Measurements from ENCODE around the gene HERC4.

Gene HERC4

DNA sequence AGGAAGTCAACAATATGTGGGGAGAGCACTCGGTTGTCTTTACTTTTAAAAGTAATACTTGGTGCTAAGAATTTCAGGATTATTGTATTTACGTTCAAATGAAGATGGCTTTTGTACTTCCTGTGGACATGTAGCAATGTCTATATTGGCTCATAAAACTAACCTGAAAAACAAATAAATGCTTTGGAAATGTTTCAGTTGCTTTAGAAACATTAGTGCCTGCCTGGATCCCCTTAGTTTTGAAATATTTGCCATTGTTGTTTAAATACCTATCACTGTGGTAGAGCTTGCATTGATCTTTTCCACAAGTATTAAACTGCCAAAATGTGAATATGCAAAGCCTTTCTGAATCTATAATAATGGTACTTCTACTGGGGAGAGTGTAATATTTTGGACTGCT, 157.9 kb downstream of the HERC4 start:
- TF ChIP-seq POLR2AphosphoS5 (IDR thresholded peaks at IDR 0.05; ENCODE audit: low read depth, low read length) (no peak), FOXP2 (optimal IDR thresholded peaks at IDR 0.05; ENCODE audit: borderline replicate concordance, extremely low read depth, extremely low read length, insufficient read depth) (no peak), SIN3A (IDR thresholded peaks at IDR 0.05; ENCODE audit: borderline replicate concordance, insufficient read depth, low read length) (no peak)
- TF ChIP-seq, protein P1, sequence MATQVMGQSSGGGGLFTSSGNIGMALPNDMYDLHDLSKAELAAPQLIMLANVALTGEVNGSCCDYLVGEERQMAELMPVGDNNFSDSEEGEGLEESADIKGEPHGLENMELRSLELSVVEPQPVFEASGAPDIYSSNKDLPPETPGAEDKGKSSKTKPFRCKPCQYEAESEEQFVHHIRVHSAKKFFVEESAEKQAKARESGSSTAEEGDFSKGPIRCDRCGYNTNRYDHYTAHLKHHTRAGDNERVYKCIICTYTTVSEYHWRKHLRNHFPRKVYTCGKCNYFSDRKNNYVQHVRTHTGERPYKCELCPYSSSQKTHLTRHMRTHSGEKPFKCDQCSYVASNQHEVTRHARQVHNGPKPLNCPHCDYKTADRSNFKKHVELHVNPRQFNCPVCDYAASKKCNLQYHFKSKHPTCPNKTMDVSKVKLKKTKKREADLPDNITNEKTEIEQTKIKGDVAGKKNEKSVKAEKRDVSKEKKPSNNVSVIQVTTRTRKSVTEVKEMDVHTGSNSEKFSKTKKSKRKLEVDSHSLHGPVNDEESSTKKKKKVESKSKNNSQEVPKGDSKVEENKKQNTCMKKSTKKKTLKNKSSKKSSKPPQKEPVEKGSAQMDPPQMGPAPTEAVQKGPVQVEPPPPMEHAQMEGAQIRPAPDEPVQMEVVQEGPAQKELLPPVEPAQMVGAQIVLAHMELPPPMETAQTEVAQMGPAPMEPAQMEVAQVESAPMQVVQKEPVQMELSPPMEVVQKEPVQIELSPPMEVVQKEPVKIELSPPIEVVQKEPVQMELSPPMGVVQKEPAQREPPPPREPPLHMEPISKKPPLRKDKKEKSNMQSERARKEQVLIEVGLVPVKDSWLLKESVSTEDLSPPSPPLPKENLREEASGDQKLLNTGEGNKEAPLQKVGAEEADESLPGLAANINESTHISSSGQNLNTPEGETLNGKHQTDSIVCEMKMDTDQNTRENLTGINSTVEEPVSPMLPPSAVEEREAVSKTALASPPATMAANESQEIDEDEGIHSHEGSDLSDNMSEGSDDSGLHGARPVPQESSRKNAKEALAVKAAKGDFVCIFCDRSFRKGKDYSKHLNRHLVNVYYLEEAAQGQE (IDR thresholded peaks at IDR 0.05; ENCODE audit: insufficient read depth in 1 of 2, low read depth in 2 of 2, low read length in 2 of 2): no peak

DNA sequence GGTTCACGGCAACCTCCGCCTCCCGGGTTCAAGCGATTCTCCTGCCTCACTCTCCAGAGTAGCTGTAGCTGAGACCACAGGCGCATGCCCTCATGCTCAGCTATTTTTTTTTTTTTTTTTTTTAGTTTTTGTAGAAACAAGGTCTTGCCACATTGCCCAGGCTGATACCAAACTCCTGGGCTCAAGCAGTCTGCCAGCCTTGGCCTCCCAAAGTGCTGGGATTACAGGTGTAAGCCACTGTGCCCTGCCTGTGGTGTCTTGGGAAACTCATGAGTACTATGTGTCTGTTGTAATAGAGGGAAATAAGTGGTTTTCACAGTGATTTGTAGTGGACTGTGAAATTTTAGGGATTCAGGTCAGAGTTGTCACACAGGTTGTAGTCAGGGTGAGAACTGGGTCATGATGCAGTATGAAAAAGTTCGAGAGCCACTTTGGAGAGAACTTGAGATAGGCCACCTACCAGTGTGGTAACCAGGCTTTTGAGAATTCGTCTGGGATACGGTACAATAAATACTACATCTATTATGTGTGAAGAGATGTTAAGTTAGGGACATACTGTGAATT, 160.2 kb downstream of the HERC4 start:
- TF ChIP-seq TAF1 (IDR thresholded peaks at IDR 0.05; ENCODE audit: borderline replicate concordance, insufficient read depth, low read length) (no peak), POLR2AphosphoS5 (IDR thresholded peaks at IDR 0.05; ENCODE audit: low read depth, low read length) (no peak), FOXP2 (optimal IDR thresholded peaks at IDR 0.05; ENCODE audit: borderline replicate concordance, extremely low read depth, extremely low read length, insufficient read depth) (no peak), SIN3A (IDR thresholded peaks at IDR 0.05; ENCODE audit: borderline replicate concordance, insufficient read depth, low read length) (no peak)
- TF ChIP-seq, protein P1 (IDR thresholded peaks at IDR 0.05; ENCODE audit: insufficient read depth in 1 of 2, low read depth in 2 of 2, low read length in 2 of 2): no peak

DNA sequence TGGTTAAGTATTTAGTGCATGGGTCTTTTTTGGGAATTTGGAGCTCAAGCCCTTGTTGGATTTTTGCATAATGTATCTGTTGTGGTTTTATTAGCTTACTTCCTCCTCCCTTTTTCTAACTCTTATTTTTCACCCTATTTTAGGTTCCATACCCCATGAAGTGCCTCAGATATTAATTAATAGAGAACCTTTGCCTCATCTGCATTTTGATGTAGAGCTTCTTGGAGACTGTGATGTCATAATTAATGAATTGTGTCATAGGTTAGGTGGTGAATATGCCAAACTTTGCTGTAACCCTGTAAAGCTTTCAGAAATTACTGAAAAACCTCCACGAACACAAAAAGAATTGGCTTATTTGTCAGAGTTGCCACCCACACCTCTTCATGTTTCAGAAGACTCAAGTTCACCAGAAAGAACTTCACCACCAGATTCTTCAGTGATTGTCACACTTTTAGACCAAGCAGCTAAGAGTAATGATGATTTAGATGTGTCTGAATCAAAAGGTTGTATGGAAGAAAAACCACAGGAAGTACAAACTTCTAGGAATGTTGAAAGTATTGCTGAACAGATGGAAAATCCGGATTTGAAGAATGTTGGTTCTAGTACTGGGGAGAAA, 162.6 kb downstream of the HERC4 start:
- TF ChIP-seq SIN3A (IDR thresholded peaks at IDR 0.05; ENCODE audit: borderline replicate concordance, insufficient read depth, low read length) (no peak), TAF1 (IDR thresholded peaks at IDR 0.05; ENCODE audit: borderline replicate concordance, insufficient read depth, low read length) (no peak), POLR2AphosphoS5 (IDR thresholded peaks at IDR 0.05; ENCODE audit: low read depth, low read length) (no peak), FOXP2 (optimal IDR thresholded peaks at IDR 0.05; ENCODE audit: borderline replicate concordance, extremely low read depth, extremely low read length, insufficient read depth) (no peak)

DNA sequence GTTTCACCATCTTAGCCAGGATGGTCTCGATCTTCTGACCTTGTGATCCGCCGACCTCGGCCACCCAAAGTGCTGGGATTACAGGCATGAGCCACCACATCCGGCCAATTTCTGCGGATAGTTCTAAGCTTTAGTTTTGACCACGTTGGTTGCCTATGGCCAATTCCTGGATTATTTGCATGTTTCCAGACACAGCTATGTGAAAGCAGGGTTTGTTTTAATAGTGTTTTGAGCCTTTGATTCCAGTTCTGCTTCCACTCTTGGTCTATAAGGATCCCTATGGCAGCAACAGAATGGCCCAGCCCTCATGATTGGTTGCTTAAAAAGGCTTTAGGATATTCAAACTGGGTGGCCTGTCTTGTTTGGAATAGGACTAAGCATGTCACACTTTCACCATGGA, 171.5 kb downstream of the HERC4 start:
- TF ChIP-seq TAF1 (IDR thresholded peaks at IDR 0.05; ENCODE audit: borderline replicate concordance, insufficient read depth, low read length) (no peak), SIN3A (IDR thresholded peaks at IDR 0.05; ENCODE audit: borderline replicate concordance, insufficient read depth, low read length) (no peak)

DNA sequence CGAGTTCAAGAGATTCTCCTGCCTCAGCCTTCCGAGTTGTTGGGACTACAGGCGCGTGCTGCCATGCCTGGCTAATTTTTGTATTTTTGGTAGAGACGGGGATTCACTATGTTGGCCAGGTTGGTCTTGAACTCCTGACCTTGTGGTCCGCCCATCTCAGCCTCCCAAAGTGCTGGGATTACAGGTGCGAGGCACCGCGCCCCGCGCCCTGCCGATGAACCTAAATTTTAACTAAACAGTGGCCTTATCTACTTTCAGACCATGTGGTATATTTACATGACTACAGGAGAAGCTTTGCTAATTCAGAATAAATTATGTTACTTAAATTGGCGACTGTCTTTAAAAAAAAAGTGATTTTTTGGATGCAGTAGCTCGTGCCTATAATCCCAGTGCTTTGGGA, 181.4 kb downstream of the HERC4 start:
- TF ChIP-seq TAF1 (IDR thresholded peaks at IDR 0.05; ENCODE audit: borderline replicate concordance, insufficient read depth, low read length) (no peak), POLR2AphosphoS5 (IDR thresholded peaks at IDR 0.05; ENCODE audit: low read depth, low read length) (no peak), FOXP2 (optimal IDR thresholded peaks at IDR 0.05; ENCODE audit: borderline replicate concordance, extremely low read depth, extremely low read length, insufficient read depth) (no peak), SIN3A (IDR thresholded peaks at IDR 0.05; ENCODE audit: borderline replicate concordance, insufficient read depth, low read length) (no peak)
- TF ChIP-seq, protein P1 (IDR thresholded peaks at IDR 0.05; ENCODE audit: insufficient read depth in 1 of 2, low read depth in 2 of 2, low read length in 2 of 2): no peak
